Muscle layer of duodenum (tissue), 2 donors: ENCODE measurements around the gene MBD4.
"Not testable (repeated sequence)": the region's sequence is repeated elsewhere in the genome, so short reads cannot be mapped to it uniquely, and the experiment has no call there.

ENCODE experiments used
- H3K27ac ChIP-seq: one replicate; pipeline ENCODE4 v1.7.0; 2013; ENCODE audit warnings: mild to moderate bottlenecking, low read length
- H3K27me3 ChIP-seq: one replicate; pipeline ENCODE4 v1.7.0; 2013; ENCODE audit warnings: low read depth, mild to moderate bottlenecking, control low read depth, low read length
- H3K36me3 ChIP-seq, 2 donors: one replicate each; pipeline ENCODE4 v1.7.0; 2013; ENCODE audit warnings: low read length in 2 of 2, control low read depth in 1 of 2, mild to moderate bottlenecking in 1 of 2; ENCODE audit not compliant: insufficient read depth in 2 of 2, control insufficient read depth in 1 of 2
- H3K4me1 ChIP-seq, 2 donors: one replicate each; pipeline ENCODE4 v1.7.0; 2013; ENCODE audit warnings: low read length in 2 of 2, mild to moderate bottlenecking in 2 of 2, control low read depth in 1 of 2, moderate library complexity in 1 of 2; ENCODE audit not compliant: insufficient read depth in 2 of 2, control insufficient read depth in 1 of 2
- H3K4me3 ChIP-seq, 2 donors: one replicate each; pipeline ENCODE4 v1.7.0; 2013; ENCODE audit warnings: low read length in 2 of 2, low read depth in 1 of 2, mild to moderate bottlenecking in 1 of 2
- H3K9me3 ChIP-seq, 2 donors: one replicate each; pipeline ENCODE4 v1.7.0; 2013; ENCODE audit warnings: low read length in 2 of 2, control low read depth in 1 of 2, mild to moderate bottlenecking in 1 of 2; ENCODE audit not compliant: control insufficient read depth in 1 of 2
- donor health status: healthy.

MBD4 gene

DNA sequence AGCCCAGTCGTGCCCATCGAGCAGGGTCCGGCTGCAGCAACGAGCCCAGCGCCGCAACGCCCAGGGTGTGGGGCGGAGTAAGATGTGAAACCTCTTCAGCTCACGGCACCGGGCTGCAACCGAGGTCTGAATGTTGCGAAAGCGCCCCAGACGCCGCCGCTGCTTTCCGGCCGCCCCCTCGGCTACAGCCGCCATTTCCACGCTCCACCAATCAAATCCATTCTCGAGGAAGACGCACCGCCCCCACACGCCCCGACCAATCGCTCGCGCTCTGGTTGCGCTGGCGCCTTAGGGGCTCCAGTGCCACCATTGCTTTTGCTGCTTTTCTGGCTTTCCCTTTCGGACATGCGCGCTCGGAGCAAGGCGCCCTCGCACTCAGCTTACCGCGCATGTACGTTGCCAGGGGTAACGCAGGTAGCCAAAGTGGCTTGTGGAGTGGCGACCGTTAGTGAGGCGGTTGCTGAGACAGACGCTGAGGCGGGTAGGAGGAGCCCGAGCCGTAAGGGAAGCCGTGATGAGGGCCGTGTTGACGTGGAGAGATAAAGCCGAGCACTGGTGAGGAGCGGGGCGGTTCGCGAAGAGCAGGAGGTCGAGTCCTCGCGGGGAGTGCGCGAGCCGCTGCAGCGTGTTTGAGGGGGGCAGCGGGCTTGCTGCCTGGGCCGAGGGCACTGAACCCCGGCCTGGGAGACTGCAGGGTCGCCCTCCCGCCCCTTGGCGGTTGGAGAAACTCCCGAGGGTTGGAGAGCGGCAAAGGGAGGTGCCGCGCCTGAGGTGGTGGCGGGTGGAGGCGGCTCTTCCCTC lies at the start of gene MBD4, which contains the start of gene IFT122:
Gene MBD4 (minus strand): TSS at position 132 of the 801 bp plus-strand sequence. CDS start 115 bp downstream, at position 17.
Gene IFT122 (plus strand): TSS at position 408 of the 801 bp plus-strand sequence. CDS start 107 bp downstream, at position 515.
- H3K27me3 ChIP-seq, result no peaks in the 10 kb centered on the region
- H3K4me3 ChIP-seq, result peak within 1 kb of the TSS; percentile 88 to 92
- peaks cover 11 to 19% of the 10 kb centered on the region in 2 donors for H3K36me3 ChIP-seq
- H3K4me1 ChIP-seq, result peaks cover 11 to 36% of the 10 kb centered on the region in 2 donors
- H3K9me3 ChIP-seq, result no peaks in the 10 kb centered on the region
- peak within 1 kb of the TSS; percentile 94 for H3K27ac ChIP-seq

DNA sequence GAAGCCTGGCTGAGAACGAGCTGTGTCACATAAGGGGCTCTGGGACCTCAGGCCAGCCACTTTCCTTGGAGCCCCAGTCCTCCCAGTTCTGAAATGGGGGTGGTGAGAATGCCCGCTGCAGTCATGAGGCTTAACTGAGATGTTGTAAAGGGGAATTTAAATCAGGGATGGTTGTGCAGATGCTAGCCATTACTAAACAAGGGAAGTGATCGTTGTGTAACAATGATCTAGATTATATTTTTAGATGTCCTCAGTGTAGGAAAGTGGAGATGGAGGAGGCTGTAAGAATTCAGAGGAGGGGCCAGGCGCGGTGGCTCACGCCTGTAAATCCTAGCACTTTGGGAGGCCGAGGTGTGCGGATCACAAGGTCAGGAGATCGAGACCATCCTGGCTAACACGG lies 49.5 kb upstream of the MBD4 start:
- not testable (repeated sequence) for H3K27me3 ChIP-seq, H3K4me3 ChIP-seq, H3K27ac ChIP-seq, H3K9me3 ChIP-seq
- Histone ChIP-seq H3K4me1 (peaks cover 6 to 14% of the 10 kb centered on the region in 2 donors), H3K36me3 (peaks cover 20 to 50% of the 10 kb centered on the region in 2 donors)

DNA sequence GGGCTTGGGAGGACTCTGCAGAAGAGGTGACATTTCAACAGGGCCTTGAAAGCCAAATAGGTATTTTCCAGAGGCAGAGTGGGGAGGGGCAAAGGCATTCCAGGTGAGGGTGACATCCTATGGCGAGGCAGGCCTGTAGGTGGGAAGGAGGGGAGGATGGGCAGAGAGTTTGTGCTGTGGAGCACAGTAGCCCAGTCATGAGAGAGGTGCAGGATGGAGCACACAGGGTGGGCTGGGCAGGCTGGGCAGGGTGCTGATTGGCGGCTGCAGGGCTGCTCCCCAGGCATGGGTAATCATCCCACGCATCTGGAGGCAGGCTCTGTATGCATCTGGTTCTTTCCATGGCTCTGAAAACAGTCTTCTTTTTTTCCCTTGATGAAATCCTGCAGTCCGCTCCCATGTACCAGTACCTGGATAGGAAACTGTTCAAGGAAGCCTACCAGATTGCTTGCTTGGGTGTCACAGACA lies 48.2 kb upstream of the MBD4 start:
- Histone ChIP-seq H3K36me3 (peaks cover 14 to 52% of the 10 kb centered on the region in 2 donors), H3K4me1 (peaks cover 4 to 14% of the 10 kb centered on the region in 2 donors)
- H3K9me3 ChIP-seq, H3K4me3 ChIP-seq, H3K27ac ChIP-seq, H3K27me3 ChIP-seq: not testable (repeated sequence)

DNA sequence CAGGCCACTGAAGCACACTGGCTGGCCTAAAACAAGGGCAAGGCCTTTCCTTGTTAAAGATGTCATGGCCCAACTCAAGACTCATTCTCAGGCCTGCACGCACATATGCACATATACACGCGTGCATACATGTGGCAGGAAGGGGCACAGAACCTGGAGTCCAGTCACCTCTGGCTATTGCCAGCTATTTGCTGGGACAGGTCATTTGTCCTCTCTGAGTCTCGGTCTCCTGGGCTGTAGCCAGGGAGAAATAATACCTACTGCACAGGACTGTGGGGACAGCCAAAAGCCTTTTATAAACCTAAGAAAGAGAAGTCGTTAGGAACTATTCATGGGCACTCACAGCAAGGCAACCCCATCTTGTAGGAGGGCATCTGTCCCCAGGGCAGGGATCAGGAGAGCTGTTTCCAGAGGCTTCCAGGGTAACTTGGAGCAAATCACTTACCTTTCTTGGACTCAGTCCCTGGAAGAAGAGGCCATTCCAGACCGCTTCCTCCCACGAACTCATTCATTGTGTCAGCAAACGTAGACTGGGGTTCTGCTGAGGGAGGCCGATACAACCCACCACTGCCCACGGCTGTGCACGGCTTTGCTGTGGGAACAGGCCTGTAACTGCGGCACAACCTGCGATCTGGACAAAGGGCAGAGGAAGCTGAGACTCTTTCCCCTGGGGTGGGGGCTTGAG lies 47.6 kb upstream of the MBD4 start:
- H3K4me1 ChIP-seq, result peaks cover 4 to 14% of the 10 kb centered on the region in 2 donors

DNA sequence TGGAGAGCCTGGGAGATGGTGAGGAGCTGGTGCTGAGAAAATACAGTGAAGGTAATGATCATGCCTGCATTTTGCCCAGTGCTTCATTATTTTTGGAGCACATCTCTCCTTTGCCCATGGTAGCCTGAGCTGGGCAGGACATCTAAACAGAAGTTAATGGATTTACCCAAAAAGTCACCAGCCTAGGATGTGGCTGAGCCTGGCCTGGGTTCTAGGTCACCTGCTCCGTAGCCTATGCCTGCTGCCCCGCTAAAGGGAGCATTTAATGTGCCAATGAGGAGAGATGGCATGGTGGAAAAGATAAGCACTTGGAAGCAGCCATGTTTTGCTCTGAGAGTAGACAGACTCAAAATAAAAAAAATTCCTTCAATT lies 46.9 kb upstream of the MBD4 start:
- H3K9me3 ChIP-seq, result no peaks in the 10 kb centered on the region
- H3K36me3 ChIP-seq, result peaks cover 8 to 39% of the 10 kb centered on the region in 2 donors
- peaks cover 4 to 21% of the 10 kb centered on the region in 2 donors for H3K4me1 ChIP-seq
- H3K4me3 ChIP-seq, result no peak overlapping the region
- no peak overlapping the region for H3K27ac ChIP-seq
- no peaks in the 10 kb centered on the region for H3K27me3 ChIP-seq

More for the DNA sequence above, 47.6 kb upstream of the MBD4 start:
- H3K9me3 ChIP-seq, result no peaks in the 10 kb centered on the region
- H3K36me3 ChIP-seq, result peaks cover 14 to 46% of the 10 kb centered on the region in 2 donors
- no peaks in the 10 kb centered on the region for H3K27me3 ChIP-seq
- no peak overlapping the region for H3K27ac ChIP-seq
- no peak overlapping the region for H3K4me3 ChIP-seq

DNA sequence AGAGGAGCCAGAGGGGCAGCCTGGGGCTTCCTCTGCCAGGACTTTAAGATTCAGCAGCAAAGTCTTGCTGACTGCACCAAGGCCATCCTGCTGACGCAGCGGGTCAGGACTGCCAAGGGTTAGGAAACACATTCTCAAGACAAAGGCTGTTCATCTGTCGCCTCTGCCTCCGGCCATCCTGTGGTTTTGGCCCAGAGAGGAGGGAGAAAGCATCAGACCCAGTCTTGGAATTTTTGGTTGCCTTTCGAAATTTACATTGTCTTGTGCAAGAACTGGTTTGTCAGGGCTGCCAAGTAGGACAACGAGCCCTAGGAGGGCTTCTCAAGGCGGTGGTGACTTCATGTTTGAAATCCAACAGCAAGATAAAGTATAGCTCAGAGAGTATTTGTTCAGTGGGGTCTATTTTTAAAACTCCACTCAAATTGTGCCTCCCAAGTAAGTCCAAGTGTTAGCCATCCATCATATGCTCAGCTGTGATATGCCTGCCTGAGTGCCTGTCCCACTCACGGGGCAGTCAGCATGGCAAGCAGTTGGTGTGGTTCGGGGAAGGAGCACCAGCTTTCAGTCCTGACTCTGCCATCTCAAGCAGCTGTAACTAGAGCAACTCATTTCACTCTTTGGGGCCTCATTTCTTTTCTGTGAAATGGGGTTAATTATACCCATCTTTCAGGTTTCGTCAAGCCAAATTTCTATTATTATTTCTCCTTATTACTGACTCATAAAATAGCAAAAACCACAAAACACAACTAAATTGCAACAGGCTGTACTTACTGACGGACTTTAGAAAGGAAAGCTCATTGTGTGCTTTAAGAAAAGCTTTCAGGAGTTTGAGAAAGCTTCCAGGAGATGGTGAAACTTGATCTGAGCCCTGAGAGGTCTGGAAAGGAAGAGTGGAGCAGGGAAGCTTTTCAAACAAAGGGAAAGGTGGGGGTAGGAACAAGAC lies 46.2 kb upstream of the MBD4 start:
- no peak overlapping the region for H3K27ac ChIP-seq
- H3K4me3 ChIP-seq, result no peak overlapping the region
- H3K27me3 ChIP-seq, result no peaks in the 10 kb centered on the region
- no peaks in the 10 kb centered on the region for H3K9me3 ChIP-seq
- peaks cover 8 to 37% of the 10 kb centered on the region in 2 donors for H3K36me3 ChIP-seq
- peaks cover 4 to 22% of the 10 kb centered on the region in 2 donors for H3K4me1 ChIP-seq

DNA sequence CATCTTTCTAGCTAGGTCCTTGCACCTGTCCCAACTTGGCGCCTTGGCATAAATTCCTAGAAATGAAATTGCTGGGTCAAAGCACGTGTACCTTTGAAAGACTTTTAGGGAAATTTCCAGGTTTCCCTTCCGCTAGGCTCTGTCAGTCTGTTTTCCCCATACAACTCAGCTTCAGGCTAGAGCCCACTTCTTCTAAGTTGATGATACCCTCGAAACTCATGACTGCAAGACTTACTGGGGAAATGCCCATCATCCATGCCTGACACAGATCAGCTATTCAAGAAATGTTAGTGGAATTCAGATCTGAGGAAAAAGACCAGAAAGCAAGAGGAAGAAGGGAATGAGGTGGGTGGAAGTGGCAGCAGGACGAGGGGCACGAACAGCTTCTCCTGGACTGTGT lies 45.4 kb upstream of the MBD4 start:
- H3K27me3 ChIP-seq, H3K9me3 ChIP-seq, H3K4me3 ChIP-seq, H3K27ac ChIP-seq: not testable (repeated sequence)
- Histone ChIP-seq H3K4me1 (peaks cover 0 to 23% of the 10 kb centered on the region in 2 donors), H3K36me3 (peaks cover 14 to 42% of the 10 kb centered on the region in 2 donors)

DNA sequence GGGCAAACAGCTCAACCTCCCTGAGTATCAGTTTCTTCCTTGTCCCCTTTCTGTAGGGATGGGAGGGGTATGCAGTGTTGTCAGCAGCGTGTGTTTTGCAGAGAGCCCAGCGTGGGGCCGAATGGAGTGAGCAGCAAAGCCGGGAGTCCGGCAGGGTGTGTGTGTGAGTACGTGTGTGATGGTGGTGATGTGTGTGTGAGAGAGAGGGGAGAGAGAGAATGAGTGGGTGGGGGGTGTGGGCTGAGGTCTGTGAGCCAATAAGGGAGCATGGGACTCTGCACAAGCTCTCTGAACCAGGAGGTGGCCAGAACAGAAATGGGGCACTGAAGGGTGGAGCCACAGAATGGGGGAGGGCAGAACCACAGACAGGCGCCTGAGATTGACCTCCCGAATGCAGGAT lies 44.1 kb upstream of the MBD4 start:
- peaks cover 20 to 39% of the 10 kb centered on the region in 2 donors for H3K36me3 ChIP-seq

DNA sequence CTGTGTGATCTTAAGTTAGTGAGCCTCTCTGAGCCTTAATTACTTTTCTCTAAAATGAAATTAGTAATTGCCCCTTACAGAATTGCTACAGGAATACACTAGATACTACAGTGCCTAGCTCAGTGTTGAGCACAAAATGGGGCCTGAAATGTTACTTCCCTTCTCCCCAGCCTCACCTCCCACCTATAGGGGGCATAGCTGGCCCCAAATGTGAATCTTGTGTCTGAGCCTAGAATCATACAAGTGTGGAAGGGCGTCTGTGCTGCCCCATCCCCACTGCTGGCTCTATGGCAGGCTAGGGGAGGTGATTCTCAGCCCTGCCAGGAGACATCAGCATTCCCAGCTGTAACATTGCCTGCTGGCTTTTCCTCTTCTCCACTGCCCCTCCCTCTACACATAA lies 43.0 kb upstream of the MBD4 start:
- H3K27ac ChIP-seq, result no peak overlapping the region
- peaks cover 0 to 23% of the 10 kb centered on the region in 2 donors for H3K4me1 ChIP-seq

More for the DNA sequence above, 44.1 kb upstream of the MBD4 start:
- peaks cover 0 to 23% of the 10 kb centered on the region in 2 donors for H3K4me1 ChIP-seq
- no peak overlapping the region for H3K27ac ChIP-seq
- H3K4me3 ChIP-seq, result no peak overlapping the region
- H3K9me3 ChIP-seq, result no peaks in the 10 kb centered on the region
- H3K27me3 ChIP-seq, result no peaks in the 10 kb centered on the region

DNA sequence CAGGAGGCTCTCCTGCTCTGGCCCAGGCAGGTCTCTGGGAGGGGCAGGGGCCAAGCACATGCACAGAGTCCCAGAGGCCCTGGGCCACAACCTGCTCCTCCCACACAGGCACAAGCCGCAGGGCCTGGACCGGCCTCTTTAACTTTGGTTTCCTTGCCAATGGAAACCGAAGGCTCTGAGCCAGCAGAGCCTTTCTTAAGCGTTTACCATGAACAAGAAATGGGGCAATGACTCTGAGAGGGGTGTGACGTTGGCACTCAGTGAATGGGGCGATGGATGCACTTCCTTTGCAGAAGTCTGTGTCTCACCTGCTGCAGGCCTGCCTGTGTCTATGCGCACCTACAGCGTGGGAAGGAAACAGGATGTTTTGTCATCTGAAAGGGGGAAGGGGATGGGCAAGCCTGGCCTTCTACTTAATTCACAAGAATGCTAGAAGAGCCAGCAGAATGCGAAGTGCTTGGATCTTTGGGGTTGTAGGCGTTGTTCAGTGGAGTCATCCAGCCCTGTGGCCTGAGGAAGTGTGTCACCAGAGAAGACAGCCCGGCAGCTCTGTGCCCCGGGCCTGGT lies 42.1 kb upstream of the MBD4 start:
- Histone ChIP-seq H3K4me1 (peaks cover 0 to 23% of the 10 kb centered on the region in 2 donors), H3K36me3 (peaks cover 32 to 50% of the 10 kb centered on the region in 2 donors), H3K9me3 (no peaks in the 10 kb centered on the region), H3K27ac (peak overlapping the region; percentile 29), H3K4me3 (no peak overlapping the region), H3K27me3 (no peaks in the 10 kb centered on the region)

More for the DNA sequence above, 43.0 kb upstream of the MBD4 start:
- Histone ChIP-seq H3K27me3 (no peaks in the 10 kb centered on the region), H3K4me3 (no peak overlapping the region), H3K9me3 (no peaks in the 10 kb centered on the region), H3K36me3 (peaks cover 24 to 44% of the 10 kb centered on the region in 2 donors)
